ENCODE results near the gene LY6G6F.

The LY6G6F gene

GRCh38 chr6:31692886-31693285 is 13.8 kb upstream of the LY6G6F start:
- H2BK5ac ChIP-seq (ENCODE audit: low read length): no peak overlapping the region
- no peak overlapping the region for H3K9ac ChIP-seq (ENCODE audit: low read depth, low read length, poor library complexity)
- H3K9me3 ChIP-seq (replicated peaks in 1 of 2; ENCODE audit: control insufficient read depth in 2 of 2, insufficient read depth in 1 of 2, low read depth in 1 of 2, low read length in 2 of 2): no peaks in the 10 kb centered on the region
- H3K36me3 ChIP-seq (replicated peaks in 1 of 2; ENCODE audit: control insufficient read depth in 2 of 2, insufficient read depth in 2 of 2, low read length in 2 of 2): peaks cover 46 to 95% of the 10 kb centered on the region in 2 donors
- H4K8ac ChIP-seq (ENCODE audit: low read depth, low read length): no peak overlapping the region
- no peak overlapping the region for H3K14ac ChIP-seq (ENCODE audit: low read length)
- H2BK12ac ChIP-seq (ENCODE audit: low read length): no peak overlapping the region
- H3K18ac ChIP-seq (ENCODE audit: low read length): no peak overlapping the region
- H3K79me1 ChIP-seq (ENCODE audit: low read depth, low read length): no peaks in the 10 kb centered on the region
- no peak overlapping the region for H2BK120ac ChIP-seq (ENCODE audit: low read depth, low read length)
- H3K4ac ChIP-seq (ENCODE audit: low read length): no peak overlapping the region
- no peak for DNase-seq (ENCODE audit: low spot score)
- H3K4me2 ChIP-seq (ENCODE audit: insufficient read depth, low read length, poor library complexity, severe bottlenecking): no peak overlapping the region
- no peak overlapping the region for H2BK15ac ChIP-seq (ENCODE audit: low read length)
- no peak overlapping the region for H3K4me3 ChIP-seq (ENCODE audit: low read length in 2 of 2)
- H2AFZ ChIP-seq (ENCODE audit: low read length): no peak overlapping the region
- H3K23ac ChIP-seq (ENCODE audit: low read depth, low read length, poor library complexity): no peak overlapping the region
- WGBS, 2 donors (ENCODE audit: extremely low coverage in 2 of 2, insufficient read length in 2 of 2, insufficient replicate concordance in 1 of 2): no CpG with 5 or more reads among the region's 9 CpGs
- H3K4me1 ChIP-seq (ENCODE audit: control insufficient read depth in 2 of 2, insufficient read depth in 1 of 2, low read depth in 1 of 2, low read length in 2 of 2): peaks cover 0 to 2% of the 10 kb centered on the region in 2 donors
- no peak overlapping the region for H3K27ac ChIP-seq (replicated peaks; ENCODE audit: low read length)
- H3K27me3 ChIP-seq (ENCODE audit: control insufficient read depth in 3 of 3, insufficient read depth in 3 of 3, low read depth in 1 of 3, low read length in 3 of 3): no peaks in the 10 kb centered on the region
- H4K91ac ChIP-seq (ENCODE audit: low read depth, low read length, poor library complexity): no peak overlapping the region
- no peak overlapping the region for H2AK5ac ChIP-seq (ENCODE audit: low read depth, low read length)

DNA sequence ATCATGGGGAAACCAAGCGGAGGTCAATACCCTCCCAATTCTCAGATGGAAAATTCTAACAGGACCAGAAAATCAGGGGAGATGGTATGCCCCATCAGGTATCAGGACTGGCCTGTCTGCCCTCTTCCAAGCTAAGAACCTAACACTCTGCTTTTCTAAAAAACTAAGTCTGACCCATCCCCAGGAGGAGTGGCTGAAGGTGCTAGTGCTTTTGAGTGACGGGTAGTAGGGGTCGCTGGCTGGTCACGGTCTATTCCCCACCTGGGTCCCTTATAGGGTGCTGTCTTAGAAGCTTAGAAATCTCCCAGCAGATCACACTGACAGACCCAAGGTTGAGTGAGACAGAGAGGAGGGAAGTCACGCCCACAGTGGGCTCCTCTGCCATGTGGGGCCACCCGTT is 13.1 kb upstream of the LY6G6F start:
- Histone ChIP-seq H3K4ac (ENCODE audit: low read length) (no peak overlapping the region), H2AFZ (ENCODE audit: low read length) (no peak overlapping the region), H3K9ac (ENCODE audit: low read depth, low read length, poor library complexity) (no peak overlapping the region), H3K4me1 (ENCODE audit: control insufficient read depth in 2 of 2, insufficient read depth in 1 of 2, low read depth in 1 of 2, low read length in 2 of 2) (peaks cover 0 to 2% of the 10 kb centered on the region in 2 donors), H3K4me2 (ENCODE audit: insufficient read depth, low read length, poor library complexity, severe bottlenecking) (no peak overlapping the region), H4K8ac (ENCODE audit: low read depth, low read length) (no peak overlapping the region), H4K91ac (ENCODE audit: low read depth, low read length, poor library complexity) (no peak overlapping the region), H3K9me3 (replicated peaks in 1 of 2; ENCODE audit: control insufficient read depth in 2 of 2, insufficient read depth in 1 of 2, low read depth in 1 of 2, low read length in 2 of 2) (no peaks in the 10 kb centered on the region), H3K36me3 (replicated peaks in 1 of 2; ENCODE audit: control insufficient read depth in 2 of 2, insufficient read depth in 2 of 2, low read length in 2 of 2) (peaks cover 41 to 94% of the 10 kb centered on the region in 2 donors), H3K23ac (ENCODE audit: low read depth, low read length, poor library complexity) (no peak overlapping the region), H3K18ac (ENCODE audit: low read length) (no peak overlapping the region), H2BK15ac (ENCODE audit: low read length) (no peak overlapping the region), H2AK5ac (ENCODE audit: low read depth, low read length) (no peak overlapping the region), H3K27me3 (ENCODE audit: control insufficient read depth in 3 of 3, insufficient read depth in 3 of 3, low read depth in 1 of 3, low read length in 3 of 3) (no peaks in the 10 kb centered on the region), H3K27ac (replicated peaks; ENCODE audit: low read length) (no peak overlapping the region), H2BK120ac (ENCODE audit: low read depth, low read length) (no peak overlapping the region), H3K4me3 (ENCODE audit: low read length in 2 of 2) (peak overlapping the region in 1 of 2 donors; percentile 16), H3K79me1 (ENCODE audit: low read depth, low read length) (no peaks in the 10 kb centered on the region), H3K14ac (ENCODE audit: low read length) (no peak overlapping the region), H2BK5ac (ENCODE audit: low read length) (no peak overlapping the region), H2BK12ac (ENCODE audit: low read length) (no peak overlapping the region)
- WGBS, 2 donors (ENCODE audit: extremely low coverage in 2 of 2, insufficient read length in 2 of 2, insufficient replicate concordance in 1 of 2): no CpG with 5 or more reads among the region's 6 CpGs
- no peak for DNase-seq (ENCODE audit: low spot score)

- peaks cover 22 to 85% of the 10 kb centered on the region in 2 donors for H3K36me3 ChIP-seq (replicated peaks in 1 of 2; ENCODE audit: control insufficient read depth in 2 of 2, insufficient read depth in 2 of 2, low read length in 2 of 2)
These were observed 9.1 kb upstream of the LY6G6F start for GRCh38 chr6:31697555-31697954.

DNA sequence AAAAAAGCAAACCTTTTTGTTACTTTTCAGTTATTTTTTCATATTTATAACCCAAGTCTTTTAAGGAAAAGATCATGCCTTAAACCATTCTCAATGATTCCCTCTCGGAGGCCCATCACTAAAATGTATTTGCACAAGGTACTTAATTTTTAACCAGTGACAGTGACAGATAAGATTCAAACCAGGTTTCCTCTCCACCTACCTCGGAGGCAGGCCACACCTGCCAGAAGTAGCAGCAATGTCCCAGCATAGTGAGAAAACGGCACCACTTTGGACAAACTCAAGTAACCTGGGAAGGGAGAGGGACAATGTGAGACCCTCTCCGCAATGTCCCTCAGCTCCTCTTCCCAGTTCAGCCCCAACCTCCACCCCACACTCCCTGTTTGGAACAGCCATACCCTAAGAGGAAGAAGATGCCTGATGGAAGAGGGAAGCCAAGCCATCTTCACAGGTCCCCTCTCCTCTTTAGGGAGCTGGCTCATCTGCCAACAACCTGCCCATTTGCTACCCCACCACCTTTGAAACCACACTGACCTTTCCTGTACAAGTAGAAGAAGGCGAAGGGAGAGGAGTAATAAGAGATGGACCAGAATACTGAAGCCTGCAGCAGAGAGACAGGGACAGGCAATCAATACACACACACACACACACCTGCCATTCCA is 5.8 kb upstream of the LY6G6F start:
- no CpG with 5 or more reads among the region's 5 CpGs for WGBS, 2 donors (ENCODE audit: extremely low coverage in 2 of 2, insufficient read length in 2 of 2, insufficient replicate concordance in 1 of 2)
- no peak overlapping the region for H3K9ac ChIP-seq (ENCODE audit: low read depth, low read length, poor library complexity)
- no peak overlapping the region for H2BK120ac ChIP-seq (ENCODE audit: low read depth, low read length)
- no peaks in the 10 kb centered on the region for H3K9me3 ChIP-seq (replicated peaks in 1 of 2; ENCODE audit: control insufficient read depth in 2 of 2, insufficient read depth in 1 of 2, low read depth in 1 of 2, low read length in 2 of 2)
- H3K79me1 ChIP-seq (ENCODE audit: low read depth, low read length): peaks cover 3% of the 10 kb centered on the region
- no peak overlapping the region for H3K18ac ChIP-seq (ENCODE audit: low read length)
- H2AK5ac ChIP-seq (ENCODE audit: low read depth, low read length): no peak overlapping the region
- no peak overlapping the region for H3K27ac ChIP-seq (replicated peaks; ENCODE audit: low read length)
- H3K4ac ChIP-seq (ENCODE audit: low read length): no peak overlapping the region
- no peak overlapping the region for H2BK12ac ChIP-seq (ENCODE audit: low read length)
- DNase-seq (ENCODE audit: low spot score): no peak
- H3K23ac ChIP-seq (ENCODE audit: low read depth, low read length, poor library complexity): no peak overlapping the region
- H3K4me1 ChIP-seq (ENCODE audit: control insufficient read depth in 2 of 2, insufficient read depth in 1 of 2, low read depth in 1 of 2, low read length in 2 of 2): peaks cover 6 to 7% of the 10 kb centered on the region in 2 donors
- H4K8ac ChIP-seq (ENCODE audit: low read depth, low read length): no peak overlapping the region
- no peak overlapping the region for H3K4me2 ChIP-seq (ENCODE audit: insufficient read depth, low read length, poor library complexity, severe bottlenecking)
- H3K4me3 ChIP-seq (ENCODE audit: low read length in 2 of 2): peak overlapping the region in 1 of 2 donors; percentile 14
- peaks cover 12 to 54% of the 10 kb centered on the region in 2 donors for H3K36me3 ChIP-seq (replicated peaks in 1 of 2; ENCODE audit: control insufficient read depth in 2 of 2, insufficient read depth in 2 of 2, low read length in 2 of 2)
- H3K27me3 ChIP-seq (ENCODE audit: control insufficient read depth in 3 of 3, insufficient read depth in 3 of 3, low read depth in 1 of 3, low read length in 3 of 3): no peaks in the 10 kb centered on the region
- H3K14ac ChIP-seq (ENCODE audit: low read length): no peak overlapping the region
- no peak overlapping the region for H2BK15ac ChIP-seq (ENCODE audit: low read length)
- H2AFZ ChIP-seq (ENCODE audit: low read length): no peak overlapping the region
- no peak overlapping the region for H4K91ac ChIP-seq (ENCODE audit: low read depth, low read length, poor library complexity)
- H2BK5ac ChIP-seq (ENCODE audit: low read length): no peak overlapping the region

More at GRCh38 chr6:31697555-31697954, 9.1 kb upstream of the LY6G6F start:
- peaks cover 6 to 7% of the 10 kb centered on the region in 2 donors for H3K4me1 ChIP-seq (ENCODE audit: control insufficient read depth in 2 of 2, insufficient read depth in 1 of 2, low read depth in 1 of 2, low read length in 2 of 2)
- no peaks in the 10 kb centered on the region for H3K27me3 ChIP-seq (ENCODE audit: control insufficient read depth in 3 of 3, insufficient read depth in 3 of 3, low read depth in 1 of 3, low read length in 3 of 3)
- no peak overlapping the region for H3K18ac ChIP-seq (ENCODE audit: low read length)
- peaks cover 3% of the 10 kb centered on the region for H3K79me1 ChIP-seq (ENCODE audit: low read depth, low read length)
- H2BK120ac ChIP-seq (ENCODE audit: low read depth, low read length): no peak overlapping the region
- H3K4ac ChIP-seq (ENCODE audit: low read length): no peak overlapping the region
- H2BK5ac ChIP-seq (ENCODE audit: low read length): no peak overlapping the region
- no CpG with 5 or more reads among the region's 3 CpGs for WGBS, 2 donors (ENCODE audit: extremely low coverage in 2 of 2, insufficient read length in 2 of 2, insufficient replicate concordance in 1 of 2)
- H3K4me2 ChIP-seq (ENCODE audit: insufficient read depth, low read length, poor library complexity, severe bottlenecking): no peak overlapping the region
- no peak overlapping the region for H2BK12ac ChIP-seq (ENCODE audit: low read length)
- H3K14ac ChIP-seq (ENCODE audit: low read length): no peak overlapping the region
- H4K8ac ChIP-seq (ENCODE audit: low read depth, low read length): no peak overlapping the region
- H3K9me3 ChIP-seq (replicated peaks in 1 of 2; ENCODE audit: control insufficient read depth in 2 of 2, insufficient read depth in 1 of 2, low read depth in 1 of 2, low read length in 2 of 2): no peaks in the 10 kb centered on the region
- no peak overlapping the region for H4K91ac ChIP-seq (ENCODE audit: low read depth, low read length, poor library complexity)
- no peak overlapping the region for H3K9ac ChIP-seq (ENCODE audit: low read depth, low read length, poor library complexity)
- H2BK15ac ChIP-seq (ENCODE audit: low read length): no peak overlapping the region
- no peak overlapping the region for H3K23ac ChIP-seq (ENCODE audit: low read depth, low read length, poor library complexity)
- H3K27ac ChIP-seq (replicated peaks; ENCODE audit: low read length): no peak overlapping the region
- H2AFZ ChIP-seq (ENCODE audit: low read length): no peak overlapping the region
- H3K4me3 ChIP-seq (ENCODE audit: low read length in 2 of 2): peak overlapping the region in 1 of 2 donors; percentile 17
- H2AK5ac ChIP-seq (ENCODE audit: low read depth, low read length): no peak overlapping the region
- no peak for DNase-seq (ENCODE audit: low spot score)

Data from neuronal stem cell (in vitro differentiated cells).